ENCODE measurements around the gene ELMO2. TPM values are rescaled to one million over a fixed set of nuclear protein-coding genes. Genes with fewer than 3 reads are reported as not detected.

The ELMO2 gene
- total and polyA plus RNA-seq, 2 donors (not counting 1 experiment from before 2014, with no cell fraction given), result 22.1 to 41.7 TPM

DNA sequence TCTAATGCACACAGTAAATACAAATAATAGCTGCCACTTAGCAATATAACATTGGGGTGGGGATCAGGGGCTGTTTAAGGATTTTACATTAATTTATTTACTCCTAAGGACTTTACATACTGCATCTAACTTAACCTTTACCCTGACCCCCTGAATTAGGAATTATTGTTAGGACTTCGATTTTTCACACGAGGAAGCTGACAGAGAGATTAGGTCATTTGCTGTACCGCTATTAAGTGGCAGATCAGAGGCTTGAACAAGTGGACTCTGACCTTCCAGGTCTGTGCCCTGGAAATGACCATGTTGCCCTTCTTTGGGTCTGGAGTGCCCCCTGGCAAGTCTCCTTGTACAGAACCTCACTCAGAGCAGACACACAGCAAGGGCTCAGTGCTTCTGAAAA lies 5.2 kb upstream of the ELMO2 start:
- WGBS (ENCODE audit: insufficient coverage), result 100% methylated on average over 3 of the region's 3 CpGs
- Mint-ChIP-seq H3K4me3 (no peak overlapping the region), H3K4me1 (peaks cover 18% of the 10 kb centered on the region), H3K27me3 (peaks cover 17% of the 10 kb centered on the region), H3K27ac (no peak overlapping the region), H3K9me3 (ENCODE audit: insufficient read depth) (no peaks in the 10 kb centered on the region)
- intact Hi-C loops (cut with micrococcal nuclease), result loop anchor here (1.0 kb wide), 2 partner anchors 47 to 279 kb away; no protein-coding TSS in a partner anchor
- no peaks in the 10 kb centered on the region for H3K9me3 ChIP-seq (ENCODE audit: control extremely low read depth in 1 of 3, control insufficient read depth in 2 of 3, insufficient read depth in 1 of 3, low read length in 2 of 3)
- peaks cover 0 to 24% (median 11%) of the 10 kb centered on the region in 4 experiments for H3K27me3 ChIP-seq (replicated peaks in 1 of 4; ENCODE audit: control extremely low read depth in 1 of 4, control insufficient read depth in 3 of 4, insufficient read depth in 4 of 4, low read length in 3 of 4)
- no peaks in the 10 kb centered on the region for H3K79me2 ChIP-seq (ENCODE audit: control insufficient read depth, insufficient read depth, low read length)
- ChIA-PET POLR2A (no interaction called here), CTCF (interaction anchor here (0.7 to 1.7 kb wide), 8 partner anchors 9 to 279 kb away, joined by 3 to 15 read pairs (median 3); no protein-coding TSS in a partner anchor)
- H4K20me1 ChIP-seq (ENCODE audit: control insufficient read depth, insufficient read depth, low read length, poor library complexity, severe bottlenecking), result no peaks in the 10 kb centered on the region
- H2AFZ ChIP-seq (ENCODE audit: insufficient read depth, low read depth, low read length, poor library complexity, severe bottlenecking), result no peak overlapping the region
- no peak overlapping the region for H3K4me2 ChIP-seq (replicated peaks; ENCODE audit: low read depth, low read length, poor library complexity, severe bottlenecking)
- no peak for ATAC-seq (ENCODE audit: low read depth)
- H3K4me1 ChIP-seq (ENCODE audit: control insufficient read depth in 2 of 2, insufficient read depth in 2 of 2, low read length in 2 of 2), result peaks cover 6 to 16% of the 10 kb centered on the region in 2 donors
- H3K9ac ChIP-seq (ENCODE audit: low read length), result no peak overlapping the region
- TF ChIP-seq, protein P1, sequence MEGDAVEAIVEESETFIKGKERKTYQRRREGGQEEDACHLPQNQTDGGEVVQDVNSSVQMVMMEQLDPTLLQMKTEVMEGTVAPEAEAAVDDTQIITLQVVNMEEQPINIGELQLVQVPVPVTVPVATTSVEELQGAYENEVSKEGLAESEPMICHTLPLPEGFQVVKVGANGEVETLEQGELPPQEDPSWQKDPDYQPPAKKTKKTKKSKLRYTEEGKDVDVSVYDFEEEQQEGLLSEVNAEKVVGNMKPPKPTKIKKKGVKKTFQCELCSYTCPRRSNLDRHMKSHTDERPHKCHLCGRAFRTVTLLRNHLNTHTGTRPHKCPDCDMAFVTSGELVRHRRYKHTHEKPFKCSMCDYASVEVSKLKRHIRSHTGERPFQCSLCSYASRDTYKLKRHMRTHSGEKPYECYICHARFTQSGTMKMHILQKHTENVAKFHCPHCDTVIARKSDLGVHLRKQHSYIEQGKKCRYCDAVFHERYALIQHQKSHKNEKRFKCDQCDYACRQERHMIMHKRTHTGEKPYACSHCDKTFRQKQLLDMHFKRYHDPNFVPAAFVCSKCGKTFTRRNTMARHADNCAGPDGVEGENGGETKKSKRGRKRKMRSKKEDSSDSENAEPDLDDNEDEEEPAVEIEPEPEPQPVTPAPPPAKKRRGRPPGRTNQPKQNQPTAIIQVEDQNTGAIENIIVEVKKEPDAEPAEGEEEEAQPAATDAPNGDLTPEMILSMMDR (IDR thresholded peaks at IDR 0.05), result no peak
- no peak for TF ChIP-seq EZH2 (IDR thresholded peaks at IDR 0.05; ENCODE audit: borderline replicate concordance, insufficient read depth, low read depth, low read length, poor library complexity, severe bottlenecking)
- H3K4me3 ChIP-seq (ENCODE audit: control extremely low read depth in 1 of 5, extremely low read depth in 1 of 5, insufficient read depth in 1 of 5, low read depth in 2 of 5, low read length in 4 of 5), result no peak overlapping the region
- no peaks in the 10 kb centered on the region for H3K36me3 ChIP-seq (replicated peaks in 1 of 2; ENCODE audit: control extremely low read depth in 1 of 2, control insufficient read depth in 1 of 2, extremely low read depth in 1 of 2, insufficient read depth in 2 of 2, low read length in 1 of 2)
- no peak overlapping the region for H3K27ac ChIP-seq (ENCODE audit: low read length in 2 of 2)
- DNase-seq, result no peak

DNA sequence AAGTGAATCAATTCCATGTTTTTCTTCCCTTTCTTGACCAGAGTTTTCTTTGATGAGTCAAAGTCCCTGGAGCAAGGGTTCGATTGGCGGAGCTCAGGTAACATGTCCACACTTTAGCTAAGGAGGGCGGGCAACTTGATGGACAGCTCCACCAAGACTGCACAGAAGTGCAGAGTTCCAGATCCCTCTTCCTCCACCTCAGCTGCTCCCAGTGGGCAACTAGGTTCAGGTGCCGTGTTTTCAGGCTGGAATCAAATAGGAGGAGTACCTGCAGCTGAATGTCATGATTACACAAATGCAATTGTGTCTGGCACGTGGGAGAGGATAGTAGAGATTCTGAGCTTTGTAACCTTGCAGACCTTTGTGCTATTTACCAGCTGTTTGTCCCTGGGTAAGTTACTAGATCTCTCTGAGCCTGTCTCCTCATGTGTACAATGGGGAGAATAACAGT lies 1.9 kb upstream of the ELMO2 start:
- ChIA-PET CTCF (interaction anchor here (0.7 to 3.5 kb wide), 8 partner anchors 32 to 395 kb away, joined by 3 to 18 read pairs (median 8); no protein-coding TSS in a partner anchor), POLR2A (no interaction called here)
- Histone ChIP-seq H3K9ac (ENCODE audit: low read length) (no peak overlapping the region), H3K79me2 (ENCODE audit: control insufficient read depth, insufficient read depth, low read length) (peaks cover 27% of the 10 kb centered on the region), H3K36me3 (replicated peaks in 1 of 2; ENCODE audit: control extremely low read depth in 1 of 2, control insufficient read depth in 1 of 2, extremely low read depth in 1 of 2, insufficient read depth in 2 of 2, low read length in 1 of 2) (no peaks in the 10 kb centered on the region), H3K27me3 (replicated peaks in 1 of 4; ENCODE audit: control extremely low read depth in 1 of 4, control insufficient read depth in 3 of 4, insufficient read depth in 4 of 4, low read length in 3 of 4) (peaks cover 0 to 6% (median 2%) of the 10 kb centered on the region in 4 experiments), H3K9me3 (ENCODE audit: control extremely low read depth in 1 of 3, control insufficient read depth in 2 of 3, insufficient read depth in 1 of 3, low read length in 2 of 3) (no peaks in the 10 kb centered on the region), H3K4me3 (ENCODE audit: control extremely low read depth in 1 of 5, extremely low read depth in 1 of 5, insufficient read depth in 1 of 5, low read depth in 2 of 5, low read length in 4 of 5) (no peak overlapping the region), H2AFZ (ENCODE audit: insufficient read depth, low read depth, low read length, poor library complexity, severe bottlenecking) (no peak overlapping the region), H3K4me2 (replicated peaks; ENCODE audit: low read depth, low read length, poor library complexity, severe bottlenecking) (no peak overlapping the region), H3K4me1 (ENCODE audit: control insufficient read depth in 2 of 2, insufficient read depth in 2 of 2, low read length in 2 of 2) (peaks cover 13 to 29% of the 10 kb centered on the region in 2 donors), H3K27ac (ENCODE audit: low read length in 2 of 2) (no peak overlapping the region), H4K20me1 (ENCODE audit: control insufficient read depth, insufficient read depth, low read length, poor library complexity, severe bottlenecking) (peaks cover 16% of the 10 kb centered on the region)
- DNase-seq, result no peak
- Mint-ChIP-seq H3K4me1 (peaks cover 35% of the 10 kb centered on the region), H3K27ac (no peak overlapping the region), H3K4me3 (peak overlapping the region; percentile 97), H3K9me3 (ENCODE audit: insufficient read depth) (no peaks in the 10 kb centered on the region), H3K27me3 (peaks cover 3% of the 10 kb centered on the region)
- intact Hi-C loops (cut with micrococcal nuclease), result no loop called here
- no peak for ATAC-seq (ENCODE audit: low read depth)
- WGBS (ENCODE audit: insufficient coverage), result 98% methylated on average over 4 of the region's 5 CpGs
- TF ChIP-seq EZH2 (IDR thresholded peaks at IDR 0.05; ENCODE audit: borderline replicate concordance, insufficient read depth, low read depth, low read length, poor library complexity, severe bottlenecking), result no peak
- TF ChIP-seq, protein P1 (IDR thresholded peaks at IDR 0.05), result no peak
